Inflammatory macrophage treated with lipopolysaccharide for 1 hour (primary cell): ENCODE data around the gene ARMH1.
"Not testable (repeated sequence)": the region's sequence is repeated elsewhere in the genome, so short reads cannot be mapped to it uniquely, and the experiment has no call there.

Experiments used
- DNase-seq, 2 donors: peaks; one replicate each; pipeline ENCODE4 v3.0.0-alpha.2; 2020 to 2022

ARMH1 gene

DNA sequence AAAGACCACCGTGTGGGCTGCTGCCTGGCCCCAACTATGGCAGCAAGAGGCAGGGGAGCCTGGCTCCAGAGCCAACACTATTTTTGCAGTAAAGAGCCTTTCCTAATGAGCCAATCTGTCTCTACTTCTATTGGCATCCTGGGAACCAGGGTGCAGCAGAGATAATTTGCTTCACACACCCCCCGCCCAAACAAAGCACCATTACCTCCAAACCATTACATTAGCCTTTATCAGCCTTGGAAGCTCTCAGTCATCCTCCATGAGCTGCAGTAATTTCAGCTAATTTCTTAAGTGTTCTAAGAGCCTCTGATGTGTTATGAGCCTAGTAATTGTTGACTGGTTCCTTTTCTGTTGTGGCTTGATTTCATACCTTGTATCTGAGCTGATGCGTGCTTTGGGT lies 21.6 kb downstream of the ARMH1 start:
- DNase-seq: no peak

DNA sequence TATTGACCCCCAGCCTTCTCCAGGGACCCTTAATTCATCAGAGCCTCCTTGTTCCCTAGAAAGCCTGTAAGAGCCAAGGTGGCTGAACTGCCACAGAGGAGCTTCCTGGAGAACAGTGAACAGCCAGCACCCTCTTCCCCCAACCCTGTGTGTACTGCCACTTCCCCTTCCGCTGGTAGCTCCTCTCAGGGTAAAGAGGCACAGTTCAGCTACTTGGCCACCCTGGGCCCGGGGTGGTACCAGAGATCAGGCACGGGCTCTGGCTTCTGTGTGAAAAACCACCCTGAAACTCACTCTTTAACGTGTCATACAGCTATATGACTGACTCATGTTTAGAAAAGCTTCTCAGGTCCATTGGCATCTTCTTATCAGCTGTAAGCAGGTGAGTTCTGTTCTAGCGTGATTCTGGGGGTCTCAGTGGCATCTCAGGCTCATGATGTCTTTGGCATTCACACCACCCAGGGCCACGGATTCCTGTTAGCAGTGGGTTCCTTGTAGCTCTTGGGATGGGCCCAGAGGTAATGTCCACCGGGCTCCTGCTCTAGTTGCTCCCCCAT lies 22.4 kb downstream of the ARMH1 start:
- DNase-seq: peak; percentile 25 to 52

DNA sequence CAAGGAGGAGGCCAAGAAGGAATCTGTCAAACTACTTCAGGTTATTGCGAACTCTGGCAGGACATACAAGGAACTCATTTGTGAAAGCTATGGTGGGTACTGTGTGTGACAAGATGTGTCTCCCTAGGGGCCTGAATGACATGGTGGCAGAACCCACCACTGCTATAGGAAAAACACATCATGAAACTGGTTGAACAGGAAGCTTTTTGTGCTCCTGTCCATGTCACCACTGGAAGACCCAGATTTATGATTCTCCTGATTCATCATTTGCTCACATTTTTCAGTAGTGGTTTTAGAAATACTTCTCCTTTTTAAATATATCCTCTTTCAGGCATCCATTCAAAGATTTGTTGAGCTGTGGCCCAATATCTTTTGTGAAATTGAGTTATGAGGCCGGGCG lies 23.6 kb downstream of the ARMH1 start:
- DNase-seq: peak; percentile 54 to 58

GRCh38 chr1:44699375-44699774 lies 24.9 kb downstream of the ARMH1 start:
- not testable (repeated sequence) for DNase-seq

DNA sequence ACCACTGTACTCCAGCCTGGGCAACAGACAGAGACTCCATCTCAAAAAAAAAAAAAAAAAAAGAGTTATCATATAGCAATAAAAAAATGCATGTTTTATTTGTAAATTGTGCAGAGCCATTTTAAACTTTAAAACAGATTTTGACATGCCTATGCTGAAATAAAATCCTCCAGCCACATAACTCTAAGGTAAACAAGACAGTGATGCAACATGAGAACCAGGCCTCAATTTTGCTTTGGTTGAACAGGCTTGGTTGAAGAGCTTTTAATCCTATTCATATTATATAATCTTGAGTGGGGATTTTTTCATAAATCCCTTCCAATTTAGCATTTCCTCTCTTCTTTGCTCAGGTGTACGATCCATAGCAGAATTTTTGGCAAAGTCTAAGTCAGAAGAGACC lies 26.1 kb downstream of the ARMH1 start:
- no peak for DNase-seq

DNA sequence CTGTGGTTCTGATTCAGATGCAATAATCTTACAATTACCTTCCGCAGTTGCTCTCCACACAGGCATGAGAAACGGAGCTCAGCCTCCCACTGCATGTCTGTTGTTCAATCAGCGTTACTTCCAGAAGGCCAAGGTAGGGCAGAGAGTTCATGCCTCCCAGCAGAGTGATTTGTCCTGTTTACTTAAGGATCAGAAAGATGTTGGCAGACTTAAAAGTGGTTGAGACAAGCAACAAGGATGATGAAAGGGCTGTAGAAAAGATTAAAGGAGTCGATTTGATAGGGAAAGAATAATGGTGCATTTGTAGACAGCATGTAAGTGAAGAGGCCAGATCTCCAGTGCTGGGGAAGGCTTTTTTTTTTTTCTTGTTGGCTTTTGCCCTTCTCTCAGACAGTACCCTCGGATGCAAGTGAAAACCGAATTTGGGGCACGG lies 26.6 kb downstream of the ARMH1 start:
- DNase-seq: no peak

GRCh38 chr1:44705470-44705869 lies 31.0 kb downstream of the ARMH1 start:
- DNase-seq: no peak

DNA sequence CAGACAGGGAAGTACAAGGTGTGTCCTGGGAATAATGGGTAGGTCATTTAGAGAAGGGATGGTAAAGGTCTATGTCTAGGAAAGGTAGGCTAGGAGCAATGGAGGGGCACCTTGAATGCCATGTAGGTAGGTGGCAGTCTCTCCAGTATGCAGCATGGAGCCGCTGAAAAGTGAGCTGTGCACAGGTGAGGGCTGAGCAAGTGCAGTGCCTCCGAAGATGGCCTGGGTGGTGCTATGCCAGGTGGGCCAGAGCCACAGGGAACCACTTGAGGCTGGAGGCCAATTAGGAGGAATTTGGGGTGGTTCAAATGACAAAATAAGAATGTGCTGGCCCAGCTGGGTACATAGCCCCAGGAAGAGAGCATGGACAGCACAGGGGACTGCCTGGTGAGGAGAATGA lies 31.4 kb downstream of the ARMH1 start:
- DNase-seq: no peak

GRCh38 chr1:44707112-44707881 lies 32.8 kb downstream of the ARMH1 start:
- DNase-seq: no peak

GRCh38 chr1:44707959-44708831 lies 33.7 kb downstream of the ARMH1 start:
- peak; percentile 72 to 89 for DNase-seq

DNA sequence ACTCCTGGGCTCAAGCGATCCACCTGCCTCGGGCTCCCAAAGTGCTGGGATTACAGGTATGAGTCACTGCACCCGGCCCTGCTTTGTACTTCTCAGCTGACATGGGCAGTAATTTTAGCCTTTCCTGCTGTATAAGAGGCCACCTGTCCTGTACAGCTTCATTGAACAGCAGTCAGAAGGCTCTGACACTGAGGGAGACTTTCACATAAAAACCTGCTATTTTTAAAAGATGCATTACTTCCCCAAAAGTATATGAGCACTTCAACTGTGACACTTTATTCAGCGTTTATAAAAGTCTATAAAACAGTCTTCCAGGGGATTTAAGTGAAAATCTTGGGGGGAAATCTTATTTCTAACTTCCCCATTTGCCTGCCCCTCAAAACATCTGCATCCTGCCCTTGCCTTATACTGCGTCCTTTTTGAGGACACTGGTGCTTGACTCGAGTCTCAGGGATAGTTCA lies 38.8 kb downstream of the ARMH1 start:
- no peak for DNase-seq

DNA sequence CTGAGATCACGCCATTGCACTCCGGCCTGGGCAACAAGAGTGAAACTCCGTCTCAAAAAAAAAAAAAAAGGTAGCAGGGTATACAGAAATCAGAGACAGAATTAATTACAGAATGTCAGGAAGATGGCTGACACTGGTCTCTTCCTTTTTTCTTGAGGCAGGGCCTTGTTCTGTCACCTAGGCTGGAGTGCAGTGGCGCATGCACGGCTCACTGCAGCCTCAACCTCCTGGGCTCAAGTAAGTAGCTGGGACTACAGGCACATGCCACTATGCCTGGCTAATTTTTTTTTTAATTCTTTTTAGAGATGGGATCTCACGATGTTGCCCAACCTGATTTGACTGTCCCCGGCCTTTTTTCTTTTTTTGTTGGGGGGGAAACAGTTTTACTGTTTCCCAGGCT lies 40.0 kb downstream of the ARMH1 start:
- no peak for DNase-seq

- DNase-seq: peak; percentile 63 to 91
These were observed 40.5 kb downstream of the ARMH1 start for GRCh38 chr1:44714944-44715571.

DNA sequence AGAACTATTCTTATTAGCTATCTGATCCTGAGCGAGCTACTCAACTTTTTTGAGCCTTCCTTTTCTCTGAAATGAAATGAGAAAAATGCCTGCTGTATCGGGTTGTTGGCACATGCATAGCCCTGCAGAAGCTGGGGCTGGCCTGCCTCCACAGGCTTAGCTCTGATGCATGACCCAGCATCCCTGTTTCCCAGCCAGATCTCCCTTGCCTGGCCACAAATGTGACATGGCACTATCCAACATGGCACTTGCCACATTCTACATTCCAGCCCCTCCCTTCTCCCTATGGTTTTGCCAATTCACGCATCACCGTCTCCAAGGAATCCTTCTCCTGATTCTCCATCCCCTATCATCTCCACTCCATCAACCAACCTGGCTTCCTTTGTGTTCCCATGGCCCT lies 42.6 kb downstream of the ARMH1 start:
- DNase-seq: no peak

DNA sequence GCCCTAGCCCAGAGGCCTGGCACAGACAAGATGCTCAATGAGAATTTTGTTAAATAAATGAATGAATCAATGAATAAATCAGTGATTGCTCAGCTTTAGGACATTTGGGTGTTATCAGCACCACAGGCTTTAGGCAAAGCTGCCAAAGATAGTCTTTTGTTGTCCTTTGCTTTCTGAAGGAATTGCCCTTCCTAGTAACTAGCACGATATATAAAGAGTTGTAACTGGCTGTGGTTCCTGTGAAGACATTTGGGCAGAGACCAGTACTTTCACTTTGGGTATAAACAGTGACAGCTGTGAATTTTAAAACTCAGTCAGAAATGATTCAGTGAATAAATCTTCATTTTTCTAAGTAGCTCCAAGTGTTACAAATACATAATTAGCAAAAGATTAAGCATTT lies 43.1 kb downstream of the ARMH1 start:
- no peak for DNase-seq

- DNase-seq: no peak
These were observed 43.6 kb downstream of the ARMH1 start for GRCh38 chr1:44718091-44718490.

DNA sequence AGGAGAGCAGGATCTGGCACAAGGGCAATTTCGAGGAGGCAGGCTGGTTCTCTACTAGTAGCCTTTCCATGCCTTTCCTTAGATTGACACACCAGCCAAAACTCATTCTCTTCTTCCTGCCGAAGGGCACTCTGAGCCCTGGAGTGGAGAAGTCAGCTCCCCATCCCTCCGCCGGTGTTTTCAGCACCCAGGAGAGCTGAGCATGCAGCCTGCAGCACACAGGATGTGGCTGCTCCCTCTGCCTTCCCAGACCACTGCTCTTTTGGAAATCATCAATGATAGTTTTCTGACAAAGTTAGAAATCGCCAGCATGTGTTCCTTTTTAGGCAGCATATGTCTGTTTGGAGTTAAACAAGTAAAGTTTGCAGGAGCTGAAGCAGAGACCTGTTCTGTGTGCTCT lies 44.8 kb downstream of the ARMH1 start:
- no peak for DNase-seq

DNA sequence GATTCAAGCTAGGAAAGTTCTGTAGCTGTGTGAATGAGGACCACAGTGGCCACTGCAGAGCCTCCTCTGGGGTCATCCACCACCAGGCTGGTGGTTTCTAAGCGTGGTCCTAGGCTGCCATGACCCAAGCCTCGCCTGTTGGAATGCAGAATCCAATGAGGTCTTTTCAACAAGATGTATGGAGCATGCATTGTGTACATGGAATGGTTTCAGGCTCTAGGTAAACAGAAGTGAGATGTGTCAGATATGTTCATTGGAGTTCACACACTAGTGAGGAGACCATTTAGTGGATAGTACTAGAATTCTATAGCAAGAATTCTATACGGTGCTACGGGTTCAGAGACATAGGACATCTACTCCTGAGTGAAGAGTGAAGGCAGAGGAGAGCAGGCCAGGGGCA lies 45.8 kb downstream of the ARMH1 start:
- peak in 1 of 2 donors; percentile 34 for DNase-seq

- DNase-seq: peak; percentile 99
These were observed 47.2 kb downstream of the ARMH1 start for GRCh38 chr1:44721485-44722361.

DNA sequence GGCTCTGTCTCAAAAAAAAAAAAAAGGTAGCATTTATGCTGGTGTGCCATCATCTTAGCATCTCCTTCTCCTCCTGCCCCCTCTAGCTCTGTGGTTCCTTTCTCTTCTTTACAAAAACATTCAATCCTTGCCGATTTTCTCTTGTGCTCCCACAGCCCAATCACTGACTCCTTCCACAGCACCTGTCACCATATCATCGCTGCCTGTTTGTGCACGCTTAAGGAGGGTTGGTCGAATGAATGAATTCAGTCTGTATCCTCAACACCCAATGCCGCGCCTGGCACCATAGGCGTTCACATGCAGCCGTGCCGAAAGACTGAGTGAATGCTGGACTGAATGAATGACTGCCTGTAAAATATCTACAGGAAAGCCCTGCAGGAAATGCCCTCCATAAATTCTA lies 48.5 kb downstream of the ARMH1 start:
- no peak for DNase-seq

DNA sequence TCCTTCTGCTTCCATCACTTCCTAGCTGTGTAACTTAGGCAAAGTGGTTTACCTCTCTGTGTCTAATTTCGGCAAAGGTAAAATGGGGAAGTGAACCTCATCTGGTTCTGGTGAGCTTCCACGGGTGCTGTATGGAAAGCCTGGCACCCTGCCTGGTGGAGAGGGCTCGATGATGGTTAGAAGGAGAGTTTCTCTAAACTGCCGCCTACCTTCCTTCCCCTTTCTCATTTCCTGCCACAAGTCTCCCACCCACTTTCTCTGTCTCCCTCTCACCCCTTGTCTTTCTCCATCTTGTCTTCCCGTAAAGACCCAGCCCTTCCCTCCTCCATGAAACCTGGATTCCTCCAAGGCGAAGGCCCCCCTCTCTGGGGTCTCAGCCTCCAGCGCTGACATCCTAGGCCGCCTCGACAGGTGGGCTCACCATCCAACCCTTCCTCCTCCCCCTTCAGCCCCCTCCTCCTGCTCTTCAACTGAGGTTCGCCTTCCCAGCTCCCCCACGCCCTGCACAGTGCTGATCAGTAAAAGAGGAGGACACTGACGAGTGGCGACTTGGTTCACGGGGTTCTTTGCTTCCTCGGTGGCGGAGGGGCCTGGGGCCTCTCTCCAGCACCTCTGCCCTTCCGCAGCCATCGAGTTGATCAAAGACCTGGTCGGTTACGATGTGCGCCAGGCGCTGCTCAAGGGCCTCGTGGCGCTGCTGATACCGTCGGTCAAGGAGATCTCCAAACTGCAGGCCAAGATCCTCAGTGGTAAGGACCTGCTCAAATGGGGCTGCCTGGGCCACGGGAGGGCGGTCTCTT lies 49.2 kb downstream of the ARMH1 start:
- peak; percentile 61 to 68 for DNase-seq
